H9 (cell line): ENCODE results near the gene NTNG2. TPM values are rescaled to one million over a fixed set of nuclear protein-coding genes. Genes with fewer than 3 reads are reported as not detected.

Experiments
- DNase-seq: peaks from one replicate; pipeline ENCODE4 v3.0.0-alpha.2; 2017
- H2AFZ ChIP-seq: one replicate; pipeline ENCODE4 v1.6.1; 2013; ENCODE audit warnings: mild to moderate bottlenecking, low read length, control low read depth, moderate library complexity
- H2AK5ac ChIP-seq: 2 replicates; pipeline ENCODE4 v1.6.1; 2013; ENCODE audit warnings: low read length, control low read depth, mixed read lengths; ENCODE audit not compliant: insufficient read length
- H2BK120ac ChIP-seq: one replicate; pipeline ENCODE4 v1.6.1; 2013; ENCODE audit warnings: low read depth, mild to moderate bottlenecking, low read length, control low read depth, inconsistent platforms; ENCODE audit not compliant: poor library complexity, severe bottlenecking
- H2BK12ac ChIP-seq: 2 replicates; pipeline ENCODE4 v1.6.1; 2013; ENCODE audit warnings: low read length, control low read depth, mixed read lengths, low read depth; ENCODE audit not compliant: insufficient read length
- H2BK15ac ChIP-seq: 2 replicates; pipeline ENCODE4 v1.6.1; 2013; ENCODE audit warnings: low read depth, low read length, control low read depth
- H2BK20ac ChIP-seq: one replicate; pipeline ENCODE4 v1.6.1; 2013; ENCODE audit warnings: low read depth, mild to moderate bottlenecking, low read length, control low read depth, inconsistent platforms; ENCODE audit not compliant: poor library complexity, severe bottlenecking
- H2BK5ac ChIP-seq: 2 replicates; pipeline ENCODE4 v1.6.1; 2013; ENCODE audit warnings: low read length, control low read depth, mixed read lengths; ENCODE audit not compliant: insufficient read length
- H3K14ac ChIP-seq: 2 replicates; pipeline ENCODE4 v1.6.1; 2013; ENCODE audit warnings: low read length, control low read depth; ENCODE audit not compliant: insufficient read depth
- H3K18ac ChIP-seq: 2 replicates; pipeline ENCODE4 v1.6.1; 2013; ENCODE audit warnings: low read depth, mild to moderate bottlenecking, mixed read lengths, low read length, control low read depth; ENCODE audit not compliant: insufficient read length
- H3K23ac ChIP-seq: 2 replicates; pipeline ENCODE4 v1.6.1; 2013; ENCODE audit warnings: low read length, control low read depth, mixed read lengths, low read depth; ENCODE audit not compliant: insufficient read length
- H3K23me2 ChIP-seq: 2 replicates; pipeline ENCODE4 v1.6.1; 2013; ENCODE audit warnings: low read depth, mild to moderate bottlenecking, mixed read lengths, low read length, control low read depth; ENCODE audit not compliant: insufficient read length, poor library complexity, severe bottlenecking
- H3K27ac ChIP-seq: 2 replicates; pipeline ENCODE4 v1.5.1; 2013; ENCODE audit warnings: low read length, control low read depth, mixed read lengths, low read depth; ENCODE audit not compliant: insufficient read length
- H3K27me3 ChIP-seq: 2 replicates; pipeline ENCODE4 v1.6.1; 2013; ENCODE audit warnings: low read length, control low read depth, inconsistent platforms; ENCODE audit not compliant: insufficient read depth
- H3K4ac ChIP-seq: 2 replicates; pipeline ENCODE4 v1.6.1; 2013; ENCODE audit warnings: low read depth, mild to moderate bottlenecking, control low read depth, inconsistent platforms, low read length, moderate library complexity
- H3K4me1 ChIP-seq: 2 replicates; pipeline ENCODE4 v1.6.1; 2013; ENCODE audit warnings: low read length, control low read depth, inconsistent platforms; ENCODE audit not compliant: insufficient read depth
- H3K4me2 ChIP-seq: 2 replicates; pipeline ENCODE4 v1.6.1; 2013; ENCODE audit warnings: low read length, control low read depth, mixed read lengths; ENCODE audit not compliant: insufficient read length, insufficient read depth
- H3K56ac ChIP-seq: 2 replicates; pipeline ENCODE4 v1.6.1; 2013; ENCODE audit warnings: low read depth, mild to moderate bottlenecking, mixed read lengths, low read length, control low read depth; ENCODE audit not compliant: insufficient read length
- H3K79me1 ChIP-seq: 2 replicates; pipeline ENCODE4 v1.6.1; 2013; ENCODE audit warnings: low read depth, mild to moderate bottlenecking, moderate library complexity, low read length, control low read depth, inconsistent platforms; ENCODE audit not compliant: insufficient read depth, poor library complexity, severe bottlenecking
- H3K79me2 ChIP-seq: 2 replicates; pipeline ENCODE4 v1.6.1; 2013; ENCODE audit warnings: low read length, control low read depth, inconsistent platforms; ENCODE audit not compliant: insufficient read depth
- H3K9ac ChIP-seq: 2 replicates; pipeline ENCODE4 v1.6.1; 2013; ENCODE audit warnings: low read length, control low read depth, mixed read lengths; ENCODE audit not compliant: insufficient read length; ENCODE audit errors: extremely low read depth
- H3K9me3 ChIP-seq: one replicate; pipeline ENCODE4 v1.6.1; 2013; ENCODE audit warnings: low read depth, low read length, inconsistent platforms; ENCODE audit not compliant: control insufficient read depth
- H3T11ph ChIP-seq: one replicate; pipeline ENCODE4 v1.6.1; 2013; ENCODE audit warnings: mild to moderate bottlenecking, low read length, control low read depth, inconsistent platforms
- H4K20me1 ChIP-seq: one replicate; pipeline ENCODE4 v1.6.1; 2013; ENCODE audit not compliant: control insufficient read depth, insufficient read length, insufficient read depth
- H4K5ac ChIP-seq: 2 replicates; pipeline ENCODE4 v1.6.1; 2013; ENCODE audit warnings: low read depth, mild to moderate bottlenecking, mixed read lengths, low read length, control low read depth; ENCODE audit not compliant: insufficient read length
- H4K8ac ChIP-seq: replicated peaks from 2 replicates; pipeline ENCODE4 v1.6.1; 2013; ENCODE audit warnings: low read length, control low read depth, mixed read lengths, low read depth; ENCODE audit not compliant: insufficient read length
- H4K91ac ChIP-seq: 2 replicates; pipeline ENCODE4 v1.6.1; 2013; ENCODE audit warnings: low read depth, mild to moderate bottlenecking, moderate library complexity, mixed read lengths, low read length, control low read depth; ENCODE audit not compliant: insufficient read length
- H3K27ac Mint-ChIP-seq, 3 experiments: 2 replicates in 2 of 3; 3 replicates in 1 of 3; pipeline ENCODE4 v1.8.0; 2020 to 2021; ENCODE audit warnings: mixed read lengths in 3 of 3, mild to moderate bottlenecking in 1 of 3, moderate library complexity in 1 of 3
- H3K27me3 Mint-ChIP-seq: 2 replicates; pipeline ENCODE4 v1.8.0; 2021; ENCODE audit warnings: low read depth, mild to moderate bottlenecking, moderate library complexity, mixed read lengths
- H3K36me3 Mint-ChIP-seq, 3 experiments: 2 replicates in 2 of 3; 3 replicates in 1 of 3; pipeline ENCODE4 v1.8.0; 2020 to 2021; ENCODE audit warnings: low read depth in 3 of 3, mixed read lengths in 3 of 3; ENCODE audit not compliant: insufficient read depth in 1 of 3
- H3K4me1 Mint-ChIP-seq, 2 experiments: 2 replicates each; pipeline ENCODE4 v1.8.0; 2020; ENCODE audit warnings: mixed read lengths in 2 of 2
- H3K4me3 Mint-ChIP-seq, 2 experiments: 2 replicates in 1 of 2; 3 replicates in 1 of 2; pipeline ENCODE4 v1.8.0; 2020 to 2021; ENCODE audit warnings: mild to moderate bottlenecking in 2 of 2, mixed read lengths in 2 of 2, moderate library complexity in 1 of 2
- H3K9me3 Mint-ChIP-seq, 2 experiments: 2 replicates in 1 of 2; 3 replicates in 1 of 2; pipeline ENCODE4 v1.8.0; 2020; ENCODE audit warnings: mild to moderate bottlenecking in 2 of 2, mixed read lengths in 2 of 2, moderate library complexity in 1 of 2
- WGBS: extraction: QIAGEN DNeasy Blood & Tissue Kit; methylation state at CpG from one replicate; pipeline ENCODE4 v1.1.7; 2013; ENCODE audit warnings: missing lambda C conversion rate, low lambda C conversion rate, mixed read lengths; ENCODE audit not compliant: insufficient read length; ENCODE audit errors: extremely low coverage; 5-methylcytosine and 5-hydroxymethylcytosine counted together
- total RNA-seq: library from RNA; stranded (reverse); gene quantifications from 2 replicates; pipeline ENCODE4 v1.2.1, GENCODE V29; 2021
- TF ChIP-seq, protein P1 (sequence below): fragments of 200-600 bp; sonication (generic); conservative IDR thresholded peaks from 3 replicates; pipeline ENCODE4 v1.8.0; 2021; ENCODE audit warnings: antibody characterized with exemption, mild to moderate bottlenecking

NTNG2 gene
- total RNA-seq, 1 experiment from 2014 or later: 0.52 TPM

DNA sequence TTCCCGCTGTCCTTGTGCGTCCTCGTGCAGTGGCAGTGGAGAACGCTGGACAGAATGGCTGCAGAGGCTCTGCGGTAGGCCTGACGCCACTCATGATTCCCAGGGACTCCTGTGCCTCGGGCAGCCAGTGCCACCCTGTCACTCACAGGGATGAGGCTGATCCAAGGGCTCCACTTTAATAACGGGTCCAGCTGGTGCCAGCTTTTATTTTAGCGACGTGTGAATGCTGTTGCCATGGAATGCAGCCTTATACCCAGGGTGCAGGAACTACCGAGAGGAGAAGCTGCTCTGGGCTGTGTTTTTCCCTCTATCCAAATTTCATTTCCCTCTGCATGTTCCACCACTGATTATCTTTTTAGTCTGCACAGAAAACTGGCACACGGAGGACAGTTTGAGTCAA is 15.8 kb upstream of the NTNG2 start:
- Histone ChIP-seq H3K23ac (no peak overlapping the region), H4K8ac (no peak overlapping the region), H2BK5ac (no peak overlapping the region), H2AK5ac (no peak overlapping the region), H3K27ac (no peak overlapping the region), H4K20me1 (no peaks in the 10 kb centered on the region), H4K5ac (no peak overlapping the region), H3K27me3 (no peaks in the 10 kb centered on the region), H3K4me1 (no peaks in the 10 kb centered on the region; the same call in 1 of the 2 replicates), H4K91ac (no peak overlapping the region), H2BK120ac (no peak overlapping the region), H2AFZ (no peak overlapping the region), H3K9ac (no peak overlapping the region), H3K23me2 (peaks cover 7% of the 10 kb centered on the region), H3K4me2 (no peak overlapping the region), H3K4ac (no peak overlapping the region), H3K56ac (no peak overlapping the region), H3K14ac (no peak overlapping the region), H2BK20ac (no peak overlapping the region), H2BK15ac (no peak overlapping the region), H2BK12ac (no peak overlapping the region), H3K9me3 (no peaks in the 10 kb centered on the region), H3K79me2 (no peaks in the 10 kb centered on the region), H3T11ph (no peak overlapping the region), H3K79me1 (no peaks in the 10 kb centered on the region), H3K18ac (no peak overlapping the region)
- Mint-ChIP-seq H3K4me3 (no peak overlapping the region), H3K9me3 (no peaks in the 10 kb centered on the region; a peak in 1 of 5 replicates), H3K27ac (no peak overlapping the region), H3K4me1 (peaks cover 6 to 21% of the 10 kb centered on the region in 2 experiments), H3K27me3 (peaks cover 25% of the 10 kb centered on the region), H3K36me3 (no peaks in the 10 kb centered on the region)
- DNase-seq: no peak
- no CpG with 5 or more reads among the region's 12 CpGs for WGBS
- TF ChIP-seq, protein P1, sequence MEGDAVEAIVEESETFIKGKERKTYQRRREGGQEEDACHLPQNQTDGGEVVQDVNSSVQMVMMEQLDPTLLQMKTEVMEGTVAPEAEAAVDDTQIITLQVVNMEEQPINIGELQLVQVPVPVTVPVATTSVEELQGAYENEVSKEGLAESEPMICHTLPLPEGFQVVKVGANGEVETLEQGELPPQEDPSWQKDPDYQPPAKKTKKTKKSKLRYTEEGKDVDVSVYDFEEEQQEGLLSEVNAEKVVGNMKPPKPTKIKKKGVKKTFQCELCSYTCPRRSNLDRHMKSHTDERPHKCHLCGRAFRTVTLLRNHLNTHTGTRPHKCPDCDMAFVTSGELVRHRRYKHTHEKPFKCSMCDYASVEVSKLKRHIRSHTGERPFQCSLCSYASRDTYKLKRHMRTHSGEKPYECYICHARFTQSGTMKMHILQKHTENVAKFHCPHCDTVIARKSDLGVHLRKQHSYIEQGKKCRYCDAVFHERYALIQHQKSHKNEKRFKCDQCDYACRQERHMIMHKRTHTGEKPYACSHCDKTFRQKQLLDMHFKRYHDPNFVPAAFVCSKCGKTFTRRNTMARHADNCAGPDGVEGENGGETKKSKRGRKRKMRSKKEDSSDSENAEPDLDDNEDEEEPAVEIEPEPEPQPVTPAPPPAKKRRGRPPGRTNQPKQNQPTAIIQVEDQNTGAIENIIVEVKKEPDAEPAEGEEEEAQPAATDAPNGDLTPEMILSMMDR: no peak
